ENCODE results near the gene FSIP1.
A peak's percentile ranks its signal among the peaks of the same experiment; 100 is the strongest.

Gene FSIP1

DNA sequence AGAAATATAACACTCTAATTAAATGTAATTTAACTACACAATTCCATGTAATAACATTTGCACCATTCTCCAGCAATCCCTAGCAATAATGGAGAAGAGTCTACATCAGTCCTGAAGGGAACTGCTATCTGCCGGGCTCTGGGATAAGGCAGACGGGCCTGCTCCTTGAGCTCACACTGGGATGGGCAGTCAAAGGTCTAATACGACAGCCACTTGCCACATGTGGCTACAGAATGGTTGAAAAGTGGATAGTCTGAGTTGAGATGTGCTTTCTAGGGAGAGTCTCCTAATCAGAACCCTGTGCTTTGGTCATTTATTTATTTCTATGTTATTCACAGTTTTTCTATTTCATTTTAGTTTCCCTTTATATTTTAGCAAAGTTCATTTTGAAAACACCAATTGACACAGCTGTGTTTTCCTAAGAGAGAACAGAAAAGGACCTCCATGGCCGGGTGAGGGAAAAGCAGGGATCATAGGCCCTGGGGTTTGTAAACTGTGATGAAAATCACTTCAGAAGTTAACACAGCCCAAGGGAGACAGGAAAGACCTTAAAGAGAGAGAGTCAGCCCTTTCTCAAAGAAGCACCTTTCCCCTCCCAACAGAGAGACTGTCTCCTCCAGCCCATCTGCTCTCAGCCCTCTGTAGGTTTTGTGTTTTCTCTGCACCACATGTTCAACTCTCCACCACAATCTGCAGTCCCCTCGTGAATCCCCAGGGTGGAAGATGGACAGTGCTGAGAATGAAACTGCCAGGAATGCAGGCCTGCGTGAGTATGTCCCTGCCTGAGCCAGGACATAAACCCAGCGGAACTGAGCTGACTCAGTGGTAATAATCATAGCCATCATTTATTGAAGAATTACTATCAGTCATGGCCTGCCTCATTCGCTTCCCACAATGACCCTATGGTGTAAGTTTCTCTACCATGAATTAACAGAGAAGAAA is 11.6 kb downstream of the FSIP1 start:
- no peak for DNase-seq (ENCODE audit: low read depth)
- TF ChIP-seq CTCF (conservative IDR thresholded peaks at IDR 0.05; ENCODE audit: low read depth, low read length) = no peak
- H3K4me3 ChIP-seq (ENCODE audit: low read length) = no peak overlapping the region

- H3K4me3 ChIP-seq (ENCODE audit: low read length) = no peak overlapping the region
- no peak for DNase-seq (ENCODE audit: low read depth)
- TF ChIP-seq CTCF (conservative IDR thresholded peaks at IDR 0.05; ENCODE audit: low read depth, low read length) = no peak
These were observed 14.7 kb downstream of the FSIP1 start for GRCh38 chr15:39767921-39768320.

DNA sequence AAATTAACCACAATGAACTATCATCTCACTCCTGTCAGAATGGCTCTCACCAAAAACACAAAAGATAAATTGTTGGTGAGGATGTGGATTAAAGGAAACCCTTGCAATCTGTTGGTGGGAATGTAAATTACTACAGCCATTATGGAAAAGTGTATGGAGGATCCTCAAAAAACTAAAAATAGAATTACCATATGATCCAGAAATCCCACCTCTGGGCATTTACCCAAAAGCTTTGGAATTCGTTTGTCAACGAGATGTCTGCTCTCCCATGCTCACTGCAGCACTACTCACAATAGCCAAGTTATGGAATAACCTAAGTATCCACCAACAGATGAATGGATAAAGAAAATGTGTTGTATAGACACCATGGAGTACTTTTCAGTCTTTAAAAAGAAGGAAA is 21.6 kb downstream of the FSIP1 start:
- no peak for DNase-seq (ENCODE audit: low read depth)
- no peak overlapping the region for H3K4me3 ChIP-seq (ENCODE audit: low read length)
- TF ChIP-seq CTCF (conservative IDR thresholded peaks at IDR 0.05; ENCODE audit: low read depth, low read length) = no peak

DNA sequence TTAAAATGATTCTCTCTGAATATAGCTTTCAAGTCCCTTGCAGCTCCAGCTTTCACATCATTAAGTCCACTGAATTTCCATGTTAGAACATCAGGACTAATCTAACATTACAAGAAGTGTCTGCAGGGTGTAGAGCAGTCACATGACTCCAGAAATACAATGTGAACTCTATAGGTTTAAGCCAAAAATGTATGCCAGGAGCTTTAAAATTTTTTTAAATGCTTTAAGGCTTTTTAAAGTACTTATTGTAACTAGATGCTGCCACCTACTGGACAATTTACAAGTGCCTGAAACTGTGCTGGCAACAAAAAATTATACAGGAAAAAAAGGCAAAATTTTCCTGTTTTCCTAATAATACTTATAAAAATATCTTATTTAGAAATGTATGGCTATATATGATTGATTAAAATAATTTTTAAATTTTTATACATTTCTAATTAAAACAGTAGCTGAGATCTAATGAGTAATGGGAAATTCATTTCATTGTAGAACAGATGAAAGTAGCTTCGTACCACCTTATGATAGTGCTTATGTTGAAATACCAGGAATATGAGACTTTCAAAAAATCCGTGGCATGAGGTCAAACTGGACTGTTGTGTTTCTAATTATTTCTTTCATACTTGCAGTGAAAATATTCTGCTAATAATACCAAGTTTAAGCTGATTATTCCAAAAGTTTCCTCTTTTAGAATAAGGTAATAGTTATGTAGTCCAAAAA is 25.7 kb downstream of the FSIP1 start:
- H3K4me3 ChIP-seq (ENCODE audit: low read length) = no peak overlapping the region
- DNase-seq (ENCODE audit: low read depth) = peak; percentile 57
- TF ChIP-seq CTCF (conservative IDR thresholded peaks at IDR 0.05; ENCODE audit: low read depth, low read length) = peak; percentile 73

GRCh38 chr15:39752991-39753390 is 29.6 kb downstream of the FSIP1 start:
- no peak for TF ChIP-seq CTCF (conservative IDR thresholded peaks at IDR 0.05; ENCODE audit: low read depth, low read length)
- no peak for DNase-seq (ENCODE audit: low read depth)

DNA sequence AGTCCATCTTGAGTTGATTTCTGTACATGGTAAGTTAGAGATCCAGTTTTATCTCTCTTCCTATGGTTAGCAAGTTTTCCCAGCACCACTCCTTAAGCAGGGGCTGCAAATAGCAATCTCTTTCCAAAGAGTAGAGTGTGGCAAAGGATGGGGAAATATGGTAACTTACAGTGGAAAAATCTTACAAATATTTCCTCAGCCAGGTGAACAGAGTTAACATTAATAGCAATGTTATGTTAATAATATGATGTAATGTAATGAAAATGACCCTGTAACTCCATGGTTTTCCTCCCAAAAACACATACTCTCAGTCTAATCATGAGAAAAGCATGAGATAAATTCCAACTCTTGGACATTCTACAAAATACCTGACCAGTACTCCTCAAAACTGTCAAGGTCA is 30.4 kb downstream of the FSIP1 start:
- no peak overlapping the region for H3K4me3 ChIP-seq (ENCODE audit: low read length)
- TF ChIP-seq CTCF (conservative IDR thresholded peaks at IDR 0.05; ENCODE audit: low read depth, low read length) = no peak
- no peak for DNase-seq (ENCODE audit: low read depth)

More at GRCh38 chr15:39752991-39753390, 29.6 kb downstream of the FSIP1 start:
- no peak overlapping the region for H3K4me3 ChIP-seq (ENCODE audit: low read length)
